Thymus (tissue), 14 donors: ENCODE measurements around the gene PCBP3. TPM values are rescaled to one million over a fixed set of nuclear protein-coding genes. Genes with fewer than 3 reads are reported as not detected.

Experiments used
- DNase-seq, 9 donors: peaks; one replicate each; pipeline ENCODE4 v3.0.0-alpha.2; 2013; ENCODE audit warnings: low spot score in 9 of 9, low read depth in 6 of 9, missing footprints in 1 of 9
- H3K27ac ChIP-seq, 2 donors: one replicate each; pipeline ENCODE4 v1.5.1; 2013; ENCODE audit warnings: control low read depth in 1 of 2, low read depth in 1 of 2, low read length in 1 of 2, mild to moderate bottlenecking in 1 of 2, moderate library complexity in 1 of 2
- H3K27me3 ChIP-seq, 2 donors: one replicate each; pipeline ENCODE4 v1.5.1; 2013; ENCODE audit warnings: low read length in 1 of 2; ENCODE audit not compliant: control insufficient read depth in 2 of 2, insufficient read depth in 1 of 2
- H3K36me3 ChIP-seq, 2 donors: one replicate each; pipeline ENCODE4 v1.5.1; 2013; ENCODE audit warnings: low read length in 1 of 2, mild to moderate bottlenecking in 1 of 2, moderate library complexity in 1 of 2; ENCODE audit not compliant: control insufficient read depth in 2 of 2, insufficient read depth in 2 of 2
- H3K4me1 ChIP-seq, 2 donors: one replicate each; pipeline ENCODE4 v1.5.1; 2013; ENCODE audit warnings: low read length in 2 of 2; ENCODE audit not compliant: control insufficient read depth in 2 of 2, insufficient read depth in 2 of 2
- H3K4me3 ChIP-seq, 2 donors: one replicate each; pipeline ENCODE4 v1.5.1; 2013; ENCODE audit warnings: low read length in 2 of 2, control low read depth in 1 of 2, mild to moderate bottlenecking in 1 of 2
- H3K9me3 ChIP-seq, 2 donors: one replicate each; pipeline ENCODE4 v1.5.1; 2013; ENCODE audit warnings: low read length in 1 of 2, mild to moderate bottlenecking in 1 of 2; ENCODE audit not compliant: control insufficient read depth in 2 of 2, insufficient read depth in 1 of 2
- WGBS: extraction: QIAGEN DNeasy Blood & Tissue Kit; methylation state at CpG from one replicate; pipeline ENCODE4 v1.1.7; 2013; 5-methylcytosine and 5-hydroxymethylcytosine counted together
- long read RNA-seq, 10 donors: transcript quantifications; one replicate each; lab custom pipeline, GENCODE V29; 2026
- polyA plus RNA-seq: library from polyadenylated mRNA; stranded (reverse); fragments of 200-250 nt; gene quantifications from one replicate; pipeline ENCODE4 v1.2.3, GENCODE V29; 2013
- total RNA-seq: library from RNA; stranded (reverse); fragments of 120-200 nt; gene quantifications from one replicate; pipeline ENCODE4 v1.2.4, GENCODE V29; 2013
- donor health status: healthy.

PCBP3 gene
- total RNA-seq (12.8 TPM), polyA plus RNA-seq (44.9 TPM)
- long read RNA-seq, donor 1, result 0 reads
- long read RNA-seq, donor 2, partial matches to known transcripts, result 11 of 13 reads
- long read RNA-seq, donor 2, other reads (novel, unspliced or antisense), result 0 of 13 reads
- long read RNA-seq, donor 3, partial matches to known transcripts, result 0 of 2 reads
- long read RNA-seq, donor 3, other reads (novel, unspliced or antisense), result 0 of 2 reads
- long read RNA-seq, donor 4, result 0 reads
- long read RNA-seq, donor 5, partial matches to known transcripts, result 0 of 2 reads
- long read RNA-seq, donor 5, other reads (novel, unspliced or antisense), result 0 of 2 reads
- long read RNA-seq, donor 6, result 0 reads
- long read RNA-seq, donor 7, result 0 reads
- long read RNA-seq, donor 8, result 0 reads
- long read RNA-seq, donor 9, result 0 reads
- long read RNA-seq, donor 10, result 0 reads

- H3K4me3 ChIP-seq, result peak within 1 kb of the TSS; percentile 40 to 81
- DNase-seq, result peak; percentile 79 to 97 (median 92)
- H3K27me3 ChIP-seq, result peaks cover 0 to 10% of the 10 kb centered on the region in 2 donors
- H3K9me3 ChIP-seq, result peaks cover 1 to 4% of the 10 kb centered on the region in 2 donors
- H3K27ac ChIP-seq, result peak within 1 kb of the TSS; percentile 36 to 80
- whole genome bisulfite sequencing, result under 1% methylated on average over 118 of the region's 120 CpGs
- no peaks in the 10 kb centered on the region for H3K36me3 ChIP-seq
- peaks cover 46 to 56% of the 10 kb centered on the region in 2 donors for H3K4me1 ChIP-seq
Observed at GRCh38 chr21:45643021-45643980, at the start of gene PCBP3. Gene PCBP3, plus strand, starts transcription at chr21:45643725. Its CDS starts 206,361 bp downstream, at chr21:45850086.

- Histone ChIP-seq H3K27me3 (peaks cover 2 to 3% of the 10 kb centered on the region in 2 donors), H3K9me3 (peaks cover 1 to 23% of the 10 kb centered on the region in 2 donors), H3K4me3 (no peak overlapping the region), H3K36me3 (peaks cover 0 to 3% of the 10 kb centered on the region in 2 donors), H3K27ac (no peak overlapping the region), H3K4me1 (peaks cover 13 to 54% of the 10 kb centered on the region in 2 donors)
- 85% methylated on average over 17 of the region's 17 CpGs for WGBS
- DNase-seq, result no peak
Observed at GRCh38 chr21:45594721-45595489, 48.6 kb upstream of the PCBP3 start.

- Histone ChIP-seq H3K27ac (no peak overlapping the region), H3K4me3 (no peak overlapping the region)
- DNase-seq, result no peak
Observed at GRCh38 chr21:45595574-45596295, 47.8 kb upstream of the PCBP3 start.

GRCh38 chr21:45596704-45597318 lies 46.7 kb upstream of the PCBP3 start:
- Histone ChIP-seq H3K27me3 (peaks cover 0 to 2% of the 10 kb centered on the region in 2 donors), H3K9me3 (peaks cover 4 to 38% of the 10 kb centered on the region in 2 donors), H3K27ac (no peak overlapping the region), H3K4me1 (peaks cover 6 to 40% of the 10 kb centered on the region in 2 donors), H3K4me3 (no peak overlapping the region), H3K36me3 (peaks cover 0 to 3% of the 10 kb centered on the region in 2 donors)
- WGBS, result 44% methylated on average over 16 of the region's 16 CpGs
- DNase-seq, result peak in 8 of 9 donors; percentile 69 to 91 (median 83)

More at GRCh38 chr21:45595574-45596295, 47.8 kb upstream of the PCBP3 start:
- Histone ChIP-seq H3K36me3 (peaks cover 0 to 3% of the 10 kb centered on the region in 2 donors), H3K9me3 (peaks cover 4 to 30% of the 10 kb centered on the region in 2 donors), H3K4me1 (peaks cover 9 to 50% of the 10 kb centered on the region in 2 donors), H3K27me3 (peaks cover 0 to 2% of the 10 kb centered on the region in 2 donors)
- 96% methylated on average over 16 of the region's 16 CpGs for WGBS

- H3K36me3 ChIP-seq, result peaks cover 0 to 3% of the 10 kb centered on the region in 2 donors
- H3K4me3 ChIP-seq, result no peak overlapping the region
- no peak for DNase-seq
- H3K9me3 ChIP-seq, result peaks cover 4 to 44% of the 10 kb centered on the region in 2 donors
- H3K27me3 ChIP-seq, result peaks cover 0 to 2% of the 10 kb centered on the region in 2 donors
- H3K4me1 ChIP-seq, result peaks cover 4 to 28% of the 10 kb centered on the region in 2 donors
- no peak overlapping the region for H3K27ac ChIP-seq
- WGBS, result 87% methylated on average over 7 of the region's 7 CpGs
Observed at GRCh38 chr21:45598109-45598508, 45.4 kb upstream of the PCBP3 start.

- DNase-seq, result no peak
- H3K27me3 ChIP-seq, result peaks cover 0 to 2% of the 10 kb centered on the region in 2 donors
- H3K27ac ChIP-seq, result no peak overlapping the region
- H3K4me1 ChIP-seq, result peaks cover 4 to 28% of the 10 kb centered on the region in 2 donors
- 96% methylated on average over 10 of the region's 10 CpGs for WGBS
- peaks cover 4 to 44% of the 10 kb centered on the region in 2 donors for H3K9me3 ChIP-seq
- no peak overlapping the region for H3K4me3 ChIP-seq
- H3K36me3 ChIP-seq, result peaks cover 0 to 3% of the 10 kb centered on the region in 2 donors
Observed at GRCh38 chr21:45598666-45599065, 44.9 kb upstream of the PCBP3 start.

- WGBS, result 96% methylated on average over 14 of the region's 14 CpGs
- no peak overlapping the region for H3K27ac ChIP-seq
Observed at GRCh38 chr21:45599146-45599581, 44.4 kb upstream of the PCBP3 start.

More at GRCh38 chr21:45599146-45599581, 44.4 kb upstream of the PCBP3 start:
- no peak for DNase-seq
- Histone ChIP-seq H3K4me3 (no peak overlapping the region), H3K4me1 (peaks cover 4 to 28% of the 10 kb centered on the region in 2 donors), H3K36me3 (peaks cover 0 to 3% of the 10 kb centered on the region in 2 donors), H3K27me3 (peaks cover 0 to 2% of the 10 kb centered on the region in 2 donors), H3K9me3 (peaks cover 4 to 44% of the 10 kb centered on the region in 2 donors)
